Stimulated activated CD8-positive, alpha-beta memory T cell treated with anti-CD3 and anti-CD28 coated beads, Interleukin-7, amount 100 ng/mL, for 4 hours (primary cell): ENCODE data around the gene TGFBI.

Source experiments
- DNase-seq, 2 donors: peaks; one replicate each; pipeline ENCODE4 v3.0.0-alpha.2; 2020; ENCODE audit warnings: low read depth in 2 of 2

Gene TGFBI

DNA sequence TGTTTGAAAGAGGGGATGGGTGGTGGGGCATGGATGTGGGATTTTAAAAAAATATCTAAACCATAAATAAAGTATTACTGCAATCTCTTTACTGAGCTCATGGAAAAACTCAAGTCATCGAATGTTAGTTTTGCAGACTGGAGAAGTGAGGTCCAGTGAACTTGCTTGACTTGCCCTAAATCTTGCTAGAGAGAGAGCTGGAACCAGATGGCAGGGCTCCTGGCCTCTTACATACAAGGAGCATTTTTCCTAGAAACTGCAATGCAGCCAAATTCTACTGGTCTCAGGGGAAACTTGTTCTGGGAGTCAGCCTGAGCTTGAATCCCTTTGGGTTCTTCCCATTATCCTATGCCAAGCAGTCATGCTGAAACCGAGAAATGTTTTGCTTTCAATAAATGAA lies 2.9 kb upstream of the TGFBI start:
- no peak for DNase-seq

DNA sequence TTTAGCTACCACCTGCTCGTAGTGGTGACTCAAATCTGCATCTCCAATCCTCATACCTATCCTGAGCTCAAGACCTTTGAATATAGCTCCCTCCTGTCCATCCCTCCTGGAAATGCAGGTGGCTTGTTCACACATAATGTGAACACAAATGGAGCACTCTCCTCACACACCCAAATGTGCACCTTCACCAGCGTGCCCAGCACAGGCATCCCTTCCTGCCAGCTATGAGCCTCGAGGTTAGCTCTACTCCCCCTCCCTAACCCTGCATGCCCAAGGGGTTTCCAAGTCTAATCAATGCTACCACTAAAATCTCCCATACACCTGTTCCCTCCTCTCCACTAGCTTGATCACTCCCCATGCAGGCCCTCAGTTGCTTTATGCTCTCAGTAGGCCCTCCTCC lies 2.2 kb upstream of the TGFBI start:
- no peak for DNase-seq

DNA sequence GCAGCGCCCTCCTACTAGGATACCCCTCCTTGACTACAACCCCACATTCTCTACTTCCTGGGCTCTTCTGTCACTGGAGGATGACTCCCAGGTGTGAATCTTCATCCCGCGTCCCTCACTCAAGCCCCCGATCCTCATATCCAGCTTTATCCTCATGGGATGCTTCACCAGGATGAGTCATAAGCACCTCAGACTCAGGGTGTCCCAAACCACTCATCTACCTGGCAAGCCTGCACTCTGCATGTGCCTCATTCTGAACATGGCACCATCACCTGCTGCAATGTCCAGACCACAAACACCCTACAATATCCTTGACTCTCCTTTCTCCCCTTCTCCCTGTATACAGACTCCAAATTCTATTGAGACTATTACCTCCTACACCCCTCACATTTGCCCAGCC lies 1.5 kb upstream of the TGFBI start:
- no peak for DNase-seq

DNA sequence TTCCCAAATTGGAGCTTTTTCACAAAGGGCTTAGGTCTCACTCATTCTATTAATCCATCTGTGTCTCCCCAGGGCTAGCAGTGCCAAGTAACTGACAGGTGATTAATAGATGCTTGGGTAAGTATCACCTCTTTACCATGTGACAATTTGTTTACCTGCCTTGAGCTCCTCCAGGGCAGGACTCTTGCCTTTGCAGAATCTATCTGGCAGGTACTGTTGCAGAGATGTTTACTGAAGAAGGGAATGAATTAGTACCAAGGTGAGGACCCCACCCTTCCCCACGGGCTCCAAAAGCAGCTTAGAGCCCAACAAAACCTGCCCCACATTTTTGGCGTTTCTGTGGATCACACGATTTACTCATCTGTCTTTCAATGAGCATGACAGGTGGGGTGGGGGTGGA lies 698 bp upstream of the TGFBI start:
- no peak for DNase-seq

DNA sequence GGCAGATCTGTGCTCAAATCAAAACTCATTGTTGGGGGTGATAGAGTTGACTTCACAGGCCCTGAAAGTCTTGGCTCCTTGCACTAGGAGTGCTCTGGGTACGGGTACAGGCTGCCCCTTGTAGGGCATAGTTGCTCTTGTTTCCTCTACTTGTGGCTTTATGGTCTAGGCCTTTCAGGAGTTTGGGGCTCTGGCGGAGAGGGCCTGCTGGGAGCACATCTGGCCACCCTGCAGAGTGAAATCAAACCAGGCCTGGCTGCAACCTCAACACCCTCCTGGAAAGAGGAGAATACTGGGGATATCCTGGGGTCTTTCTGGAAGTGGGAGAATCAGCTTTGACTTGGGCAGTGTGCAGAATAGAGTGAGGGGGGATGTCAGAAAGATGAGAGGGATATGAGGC lies 1.5 kb downstream of the TGFBI start:
- no peak for DNase-seq

DNA sequence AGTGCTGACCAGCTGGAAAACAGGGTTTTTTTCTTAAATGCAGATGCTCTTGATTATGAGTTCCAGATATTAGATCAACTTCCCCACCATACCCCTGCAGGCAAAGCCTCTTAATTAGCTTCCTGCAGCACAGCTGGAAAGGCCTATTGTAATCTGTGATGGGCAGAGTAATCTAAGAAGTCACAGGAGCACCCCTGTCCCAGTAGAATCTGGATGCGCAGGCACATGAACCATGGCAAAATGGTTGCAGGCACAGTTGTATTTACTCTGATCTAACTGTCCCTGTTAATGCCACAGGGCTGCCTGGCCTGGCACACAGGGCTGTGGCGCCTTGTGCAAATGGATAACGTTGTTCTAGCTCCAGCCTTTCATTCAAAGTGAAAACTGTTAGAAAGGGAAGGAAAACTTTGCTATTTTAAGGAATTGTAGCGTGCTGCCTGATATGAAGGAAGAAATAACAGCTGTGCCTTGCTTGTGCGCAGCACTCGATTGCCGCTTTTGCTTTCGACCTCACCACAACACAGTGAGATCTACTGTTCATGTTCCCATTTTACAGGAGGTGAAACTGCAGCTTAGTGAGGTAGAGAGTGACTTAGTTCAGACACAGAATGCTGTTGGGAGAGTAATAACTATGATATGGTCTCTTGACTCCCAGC lies 2.3 kb downstream of the TGFBI start:
- no peak for DNase-seq

DNA sequence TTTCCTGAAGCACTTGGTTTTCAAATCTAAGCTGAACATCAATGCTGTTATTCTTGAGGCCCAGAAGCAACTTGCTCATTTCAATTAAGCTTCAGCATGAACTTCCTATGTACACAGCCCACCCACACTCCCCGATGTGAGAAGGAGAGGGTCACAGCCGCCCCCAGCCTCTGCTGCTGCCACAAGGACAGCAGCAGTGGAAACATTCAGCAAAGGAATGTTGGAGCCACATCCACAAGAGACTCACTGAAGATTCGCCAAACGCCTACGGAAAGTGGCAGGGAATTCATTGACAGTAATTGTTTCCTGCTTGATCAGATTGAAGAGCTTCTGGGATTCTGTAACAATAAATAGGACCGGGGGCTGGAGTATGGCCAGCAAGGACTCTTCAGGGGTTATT lies 2.9 kb downstream of the TGFBI start:
- DNase-seq: no peak

DNA sequence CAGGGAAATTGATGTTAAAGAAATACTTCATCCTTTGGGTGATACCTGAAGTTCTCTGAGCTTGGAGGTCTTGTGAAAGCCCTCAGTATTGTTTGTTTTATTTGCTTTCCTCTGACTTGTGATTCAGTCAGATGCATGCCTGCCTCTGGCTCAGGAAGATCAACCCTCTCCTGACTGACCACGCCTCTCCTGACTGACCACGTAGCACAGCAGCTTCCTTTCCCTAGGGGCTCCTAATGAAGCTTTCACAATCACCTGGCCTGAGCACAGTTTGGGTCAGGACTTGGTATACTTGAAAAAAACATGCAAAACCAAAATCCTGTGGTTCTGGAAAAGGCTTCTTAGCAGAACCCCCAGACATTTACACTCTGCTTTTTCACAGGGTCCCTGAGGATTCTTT lies 3.8 kb downstream of the TGFBI start:
- no peak for DNase-seq

DNA sequence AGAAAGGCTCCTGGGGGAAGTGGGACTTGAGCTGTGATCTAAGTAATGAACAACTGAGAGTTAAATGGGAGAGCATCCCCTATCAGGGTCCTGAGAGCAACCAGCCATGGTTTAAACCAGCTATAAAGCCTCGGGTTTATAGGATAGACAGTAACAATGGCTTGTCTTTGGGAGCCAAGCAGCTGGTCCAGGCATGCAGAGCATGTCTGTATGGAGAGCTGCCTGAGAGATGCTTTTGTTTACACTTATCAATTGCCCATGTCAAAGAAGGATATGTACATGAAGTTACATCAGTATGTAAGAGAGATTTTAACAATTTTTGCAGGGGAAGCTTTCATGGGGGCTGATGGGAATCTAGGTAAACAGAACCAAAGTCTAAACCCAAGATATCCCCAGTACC lies 4.4 kb downstream of the TGFBI start:
- no peak for DNase-seq

DNA sequence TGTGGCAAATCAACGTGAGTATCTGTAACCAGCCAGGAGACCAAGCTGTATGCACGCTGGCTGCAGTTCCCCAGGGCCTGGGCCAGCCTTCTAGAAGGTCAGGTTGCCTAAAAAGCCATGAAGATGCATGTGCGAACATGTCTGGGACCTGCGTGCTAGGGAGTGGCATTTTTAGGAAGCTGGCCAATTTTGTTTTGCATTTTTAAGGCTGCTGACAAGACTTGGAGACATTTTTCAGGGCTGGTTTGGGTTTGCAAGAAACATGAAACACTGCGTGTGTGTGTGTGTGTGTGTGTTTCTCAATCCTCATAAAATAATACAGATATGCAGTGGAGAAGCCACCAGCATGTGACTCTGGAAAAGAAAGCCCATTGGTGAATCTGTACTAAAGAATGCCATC lies 5.1 kb downstream of the TGFBI start:
- DNase-seq: no peak

DNA sequence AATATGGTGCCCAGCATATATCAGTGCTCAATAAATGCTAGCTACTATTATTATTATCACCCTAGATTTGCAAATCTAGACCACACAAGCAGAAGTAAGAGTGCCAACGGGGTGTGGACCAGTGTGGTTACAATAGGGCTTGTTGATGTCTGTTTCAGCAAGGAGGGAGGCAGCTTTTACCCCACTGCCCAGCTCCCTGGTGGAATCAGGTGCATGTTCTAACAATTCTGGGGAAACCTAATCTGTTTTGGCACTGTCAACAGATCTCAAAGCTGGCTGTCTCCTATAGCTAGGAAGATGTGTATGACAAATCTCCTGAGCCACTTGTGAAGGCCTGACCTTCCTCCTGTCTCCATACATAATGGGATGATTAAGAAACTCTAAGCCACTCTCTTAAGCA lies 5.7 kb downstream of the TGFBI start:
- DNase-seq: no peak

DNA sequence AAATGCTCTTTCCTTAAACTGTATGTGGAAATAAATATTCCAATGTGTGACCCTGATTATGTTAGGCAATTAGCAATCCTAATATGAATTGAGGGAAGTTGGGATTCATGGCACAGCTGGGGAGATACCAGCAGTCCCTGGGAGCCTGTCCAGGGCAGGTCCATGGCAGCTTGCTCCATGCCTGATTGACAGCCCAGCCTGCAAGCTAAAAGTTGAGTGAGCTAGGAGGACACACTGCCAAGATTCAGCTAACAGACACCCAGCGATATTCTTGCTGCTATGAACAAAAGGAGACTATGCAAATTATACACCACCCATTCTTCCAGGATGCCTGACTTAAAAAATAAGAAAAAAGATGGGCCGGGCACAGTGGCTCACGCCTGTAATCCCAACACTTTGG lies 6.2 kb downstream of the TGFBI start:
- DNase-seq: no peak

DNA sequence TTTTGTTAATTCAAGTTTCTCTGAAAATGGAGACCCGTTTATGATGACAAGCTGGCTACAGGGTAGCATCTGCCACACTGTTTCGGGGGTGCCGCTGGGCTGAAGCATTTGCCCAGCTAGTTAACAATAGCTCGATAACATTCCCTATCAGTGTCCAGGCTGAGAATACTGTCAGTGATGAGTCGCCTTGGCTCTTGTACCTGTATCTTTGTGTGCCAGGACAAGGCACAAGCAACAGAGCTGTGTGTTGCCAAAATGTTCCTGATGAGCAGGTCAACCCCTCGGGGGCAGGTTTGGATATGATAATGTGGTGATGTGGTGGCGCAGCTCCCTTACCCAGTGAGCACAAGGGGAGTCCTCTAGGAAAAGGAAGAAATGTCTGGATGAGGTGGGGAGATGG lies 7.0 kb downstream of the TGFBI start:
- DNase-seq: no peak

DNA sequence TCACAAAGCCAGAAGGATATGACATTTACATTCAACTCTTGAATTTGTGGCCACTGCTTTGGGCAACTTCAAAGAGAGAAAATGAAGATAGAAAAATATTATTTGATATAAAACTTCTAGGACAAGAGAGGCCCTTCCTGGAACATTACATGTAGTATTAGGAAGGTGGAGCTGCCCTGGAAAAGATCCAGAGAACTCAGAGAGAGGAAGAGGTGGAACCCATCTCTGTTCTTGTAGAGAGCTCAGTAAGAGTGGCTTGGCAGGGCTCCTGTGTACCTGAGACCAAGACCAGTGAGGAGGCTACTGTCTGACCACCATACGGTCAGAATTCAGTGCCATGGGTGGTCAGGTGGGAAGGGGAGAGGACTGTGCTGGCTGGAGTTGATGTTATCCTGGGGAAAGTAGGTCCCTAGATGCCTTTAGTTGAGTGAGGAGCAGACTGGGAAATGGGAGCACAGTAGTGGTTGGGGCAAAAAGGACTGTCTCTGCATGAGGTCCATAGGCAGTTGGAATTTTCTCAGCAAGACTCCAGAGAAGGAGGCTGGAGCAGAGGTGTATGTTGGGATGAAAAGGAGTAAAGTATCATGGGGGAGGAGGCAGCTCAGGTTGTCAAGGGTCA lies 7.6 kb downstream of the TGFBI start:
- no peak for DNase-seq

DNA sequence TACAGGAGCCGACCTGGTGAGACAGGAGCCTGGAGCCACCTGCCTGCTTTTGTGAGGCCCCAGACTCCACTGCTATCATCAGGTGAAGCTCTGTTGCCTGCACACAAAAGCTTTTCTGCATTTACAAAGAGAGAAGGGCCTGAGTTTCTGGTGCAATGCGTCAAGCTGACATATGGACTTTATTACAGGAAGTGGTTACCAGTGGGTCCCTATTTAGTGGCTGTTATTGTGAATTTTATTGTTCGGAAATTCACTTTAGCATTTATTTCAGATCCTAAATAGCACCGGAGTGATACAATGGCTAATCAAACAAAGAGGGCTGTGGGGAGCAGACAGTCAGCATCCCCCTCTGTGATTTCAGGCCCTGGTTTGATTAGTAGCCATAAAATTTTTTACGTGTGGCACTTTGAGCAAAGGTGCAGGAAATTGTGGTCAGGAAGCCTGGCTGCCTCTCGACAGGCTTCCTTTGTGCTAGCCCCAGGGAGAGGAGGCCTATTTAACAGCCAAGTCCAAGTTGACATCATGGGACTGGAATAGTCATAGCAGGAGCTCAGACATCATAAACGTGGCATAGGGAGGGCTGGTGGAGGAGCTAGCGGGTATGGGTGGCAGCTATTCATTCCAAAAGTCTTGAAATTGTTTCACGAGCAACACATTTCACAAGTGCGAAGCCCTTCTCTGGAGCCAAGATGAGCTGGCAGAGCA lies 8.4 kb downstream of the TGFBI start:
- no peak for DNase-seq

DNA sequence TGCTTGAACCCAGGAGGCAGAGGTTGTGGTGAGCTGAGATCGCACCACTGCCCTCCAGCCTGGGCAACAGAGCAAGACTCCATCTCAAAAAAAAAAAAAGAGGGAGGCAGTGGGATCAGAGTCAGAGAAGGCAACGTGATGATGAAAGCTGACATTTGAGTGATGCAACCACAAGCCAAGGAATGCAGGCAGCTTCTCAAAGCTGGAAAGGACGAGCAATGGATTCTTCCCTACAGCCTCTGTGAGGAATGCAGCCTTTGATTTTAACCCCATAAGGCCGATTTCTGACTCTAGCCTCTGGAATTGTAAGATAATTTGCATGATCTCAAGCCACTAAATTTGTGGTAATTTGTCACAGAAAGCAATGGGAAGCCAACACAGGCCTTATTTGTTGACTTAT lies 9.8 kb downstream of the TGFBI start:
- no peak for DNase-seq

DNA sequence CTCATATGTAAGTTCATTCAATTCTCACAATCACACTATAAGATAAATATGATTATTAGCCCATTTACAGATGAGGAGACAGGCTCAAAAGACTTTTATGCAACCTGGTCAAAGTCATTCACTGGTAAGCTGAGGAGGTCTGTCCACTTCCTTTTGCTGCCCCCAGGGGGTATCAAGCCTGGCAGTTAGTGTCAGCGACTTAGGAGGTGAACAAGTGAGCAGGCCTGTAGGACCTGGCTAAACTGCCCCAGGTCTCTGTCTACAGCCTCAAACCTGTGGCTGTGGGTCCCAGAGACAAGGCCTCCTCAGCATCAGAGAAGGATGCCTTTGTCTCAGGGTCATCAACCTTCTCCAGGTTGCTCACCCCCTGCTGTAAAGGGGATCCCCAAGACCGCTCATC lies 10.4 kb downstream of the TGFBI start:
- no peak for DNase-seq

DNA sequence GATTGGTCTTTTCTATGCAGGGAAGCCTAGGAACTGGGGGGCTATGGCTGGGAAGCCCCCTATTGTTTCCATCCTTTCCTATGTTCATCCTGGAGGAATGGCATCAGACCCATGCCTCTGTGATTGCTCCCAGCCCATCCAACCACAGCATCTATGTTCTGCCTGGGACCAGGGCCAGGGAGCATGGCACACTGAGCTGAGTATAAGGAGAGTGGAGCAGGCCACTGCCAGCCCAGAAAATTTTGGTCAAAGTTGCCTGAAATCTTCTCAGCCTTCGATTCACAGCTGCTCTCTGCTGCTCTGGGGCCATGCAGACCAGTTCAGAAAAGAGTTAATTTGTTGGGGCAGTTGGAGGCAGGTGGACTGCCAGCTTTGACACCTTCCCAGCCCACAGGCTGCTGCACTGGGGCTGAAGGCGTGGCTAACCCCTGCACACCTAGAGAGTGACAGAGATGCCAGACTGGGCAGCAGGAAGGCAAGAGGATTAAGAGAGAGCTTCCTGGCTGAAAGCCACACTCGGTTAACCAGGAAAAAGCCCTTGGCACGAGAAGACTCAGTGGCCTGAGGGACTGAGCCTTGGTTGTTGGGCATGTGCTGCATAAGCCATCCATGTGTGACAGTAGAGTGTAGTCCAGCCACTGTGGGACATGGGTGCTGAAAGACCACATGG lies 12.1 kb downstream of the TGFBI start:
- no peak for DNase-seq

DNA sequence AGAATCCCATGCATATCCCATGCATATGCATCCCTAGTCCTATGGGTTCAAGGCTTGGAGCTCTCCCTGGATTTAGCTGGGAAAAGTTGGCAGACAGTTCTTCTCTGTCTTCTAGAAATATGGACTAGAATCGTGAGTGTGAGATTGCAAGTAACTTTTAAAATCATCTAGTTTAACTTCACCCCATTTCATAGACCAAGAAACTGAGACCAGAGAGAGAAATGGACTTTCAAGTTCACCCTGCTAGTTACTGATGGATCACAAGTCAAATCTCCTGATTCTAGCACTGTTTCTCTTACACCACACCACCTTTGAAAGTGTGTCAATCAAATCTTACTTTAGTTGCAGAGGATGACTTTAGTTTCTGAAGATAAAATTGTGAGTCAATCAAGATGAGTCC lies 13.4 kb downstream of the TGFBI start:
- no peak for DNase-seq

DNA sequence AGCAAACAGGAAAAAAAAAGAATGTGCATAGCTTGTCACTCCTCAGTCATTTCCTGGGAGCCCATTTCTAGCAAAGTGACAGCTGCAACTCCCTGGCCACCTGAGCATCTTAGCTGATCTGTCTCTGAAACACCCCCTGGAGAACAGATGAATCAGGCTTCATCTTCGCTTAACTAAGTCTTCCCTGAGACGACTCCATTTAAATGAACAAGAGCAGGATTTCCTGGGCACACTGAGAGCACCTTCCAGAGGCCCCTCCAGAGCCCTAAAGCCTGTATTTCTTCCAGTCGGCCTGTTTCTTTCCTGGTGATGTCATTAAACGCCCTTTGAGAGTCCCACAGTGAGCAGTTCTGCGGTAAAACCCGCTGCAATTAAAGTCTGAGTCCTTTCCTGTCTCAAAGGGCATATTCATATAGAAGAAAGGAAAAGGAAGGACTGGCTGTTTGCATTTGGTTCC lies 13.9 kb downstream of the TGFBI start:
- no peak for DNase-seq

DNA sequence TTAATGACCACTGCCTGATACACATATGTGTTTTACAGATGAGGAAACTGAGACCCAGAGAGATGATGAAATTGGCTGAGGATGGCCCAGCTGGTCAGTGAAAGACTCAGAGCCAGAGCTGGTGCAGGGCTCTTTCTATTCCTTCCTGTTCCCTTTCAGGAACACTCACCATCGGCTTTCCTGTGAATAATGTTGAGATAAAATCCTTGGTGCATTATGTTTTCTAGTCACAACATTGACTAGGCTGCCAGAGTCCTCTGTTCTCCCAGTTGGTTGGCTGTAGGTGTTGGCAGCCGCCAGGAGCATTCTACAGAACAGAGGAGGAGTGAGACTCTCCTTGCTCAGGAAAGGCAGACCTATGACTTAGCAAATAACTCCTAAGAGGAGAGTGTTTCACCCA lies 14.8 kb downstream of the TGFBI start:
- no peak for DNase-seq

DNA sequence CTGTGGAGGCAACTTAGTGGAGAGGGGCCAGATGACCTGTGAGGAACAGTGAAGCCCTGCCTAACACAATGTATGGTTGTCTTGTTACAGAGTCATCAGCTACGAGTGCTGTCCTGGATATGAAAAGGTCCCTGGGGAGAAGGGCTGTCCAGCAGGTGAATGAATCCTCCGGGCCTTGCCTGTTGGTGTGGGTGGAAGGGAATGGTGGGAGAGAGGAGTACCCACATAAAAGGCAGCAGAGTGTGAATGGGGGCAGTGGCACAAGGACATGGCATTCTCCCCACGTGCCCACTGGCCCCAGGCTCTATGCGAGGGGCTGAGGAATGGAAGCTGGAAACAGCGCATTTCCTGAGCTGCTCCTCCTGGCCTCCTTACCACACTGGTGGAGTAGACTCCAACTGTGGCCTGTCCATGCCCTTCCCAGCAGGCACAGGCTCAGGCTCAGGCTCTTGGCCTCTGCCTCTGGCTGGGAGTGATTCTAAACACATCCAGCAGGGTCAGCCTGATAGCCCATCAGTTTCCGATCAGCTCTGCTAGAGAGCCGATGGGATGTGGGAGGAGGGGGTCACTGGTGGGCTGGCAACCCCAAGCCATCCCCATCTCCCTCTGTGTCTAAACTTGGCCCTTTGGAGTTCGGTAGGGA lies 15.3 kb downstream of the TGFBI start:
- no peak for DNase-seq
